ENCODE data around the gene MIER3. TPM values are rescaled to one million over a fixed set of nuclear protein-coding genes. Genes with fewer than 3 reads are reported as not detected.

MIER3 gene
- polyA plus RNA-seq, 1 donor from 2014 or later, result 51.8 TPM

DNA sequence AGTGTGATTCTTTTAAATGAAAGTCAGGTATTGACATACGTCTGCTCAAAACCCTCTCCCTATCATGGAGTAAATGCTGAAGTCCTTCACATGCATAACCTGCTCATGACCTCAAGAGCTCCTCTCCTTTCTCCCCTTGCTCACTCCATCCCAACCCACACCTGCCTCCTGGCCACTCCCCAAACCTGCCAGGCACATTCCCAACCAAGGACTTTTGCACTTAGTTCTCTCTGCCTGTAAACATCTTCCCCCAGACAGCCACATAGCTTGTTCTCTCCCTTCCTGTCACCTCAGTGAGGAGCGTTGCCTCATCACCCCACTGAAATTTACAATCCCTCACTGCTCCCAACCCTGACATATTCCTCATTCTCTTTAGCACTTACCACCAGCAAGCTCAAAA lies 33.9 kb downstream of the MIER3 start:
- Histone ChIP-seq H3K27me3 (ENCODE audit: insufficient read depth, low read depth, low read length) (no peaks in the 10 kb centered on the region), H3K79me2 (replicated peaks; ENCODE audit: insufficient read depth, low read length) (no peaks in the 10 kb centered on the region), H3K9me3 (ENCODE audit: low read length) (no peaks in the 10 kb centered on the region), H3K4me2 (ENCODE audit: low read length) (no peak overlapping the region), H4K20me1 (ENCODE audit: insufficient read depth) (no peaks in the 10 kb centered on the region), H3K27ac (ENCODE audit: low read length) (no peak overlapping the region), H3K4me3 (ENCODE audit: low read length) (no peak overlapping the region), H3F3A (ENCODE audit: insufficient read depth, low read length, poor library complexity, severe bottlenecking) (no peaks in the 10 kb centered on the region), H3K36me3 (ENCODE audit: insufficient read depth, low read length) (peaks cover 2% of the 10 kb centered on the region), H3K9me2 (ENCODE audit: insufficient read depth, low read length) (no peaks in the 10 kb centered on the region), H2AFZ (ENCODE audit: low read depth, low read length) (no peak overlapping the region), H3K9ac (ENCODE audit: low read length) (no peak overlapping the region)
- TF ChIP-seq TAF1 (IDR thresholded peaks at IDR 0.05; ENCODE audit: low read depth) (no peak), SMC3 (conservative IDR thresholded peaks at IDR 0.05; ENCODE audit: poor library complexity) (no peak), EP300 (conservative IDR thresholded peaks at IDR 0.05; ENCODE audit: poor library complexity, severe bottlenecking) (no peak), RAD21 (conservative IDR thresholded peaks at IDR 0.05) (no peak)
- TF ChIP-seq, protein P1, sequence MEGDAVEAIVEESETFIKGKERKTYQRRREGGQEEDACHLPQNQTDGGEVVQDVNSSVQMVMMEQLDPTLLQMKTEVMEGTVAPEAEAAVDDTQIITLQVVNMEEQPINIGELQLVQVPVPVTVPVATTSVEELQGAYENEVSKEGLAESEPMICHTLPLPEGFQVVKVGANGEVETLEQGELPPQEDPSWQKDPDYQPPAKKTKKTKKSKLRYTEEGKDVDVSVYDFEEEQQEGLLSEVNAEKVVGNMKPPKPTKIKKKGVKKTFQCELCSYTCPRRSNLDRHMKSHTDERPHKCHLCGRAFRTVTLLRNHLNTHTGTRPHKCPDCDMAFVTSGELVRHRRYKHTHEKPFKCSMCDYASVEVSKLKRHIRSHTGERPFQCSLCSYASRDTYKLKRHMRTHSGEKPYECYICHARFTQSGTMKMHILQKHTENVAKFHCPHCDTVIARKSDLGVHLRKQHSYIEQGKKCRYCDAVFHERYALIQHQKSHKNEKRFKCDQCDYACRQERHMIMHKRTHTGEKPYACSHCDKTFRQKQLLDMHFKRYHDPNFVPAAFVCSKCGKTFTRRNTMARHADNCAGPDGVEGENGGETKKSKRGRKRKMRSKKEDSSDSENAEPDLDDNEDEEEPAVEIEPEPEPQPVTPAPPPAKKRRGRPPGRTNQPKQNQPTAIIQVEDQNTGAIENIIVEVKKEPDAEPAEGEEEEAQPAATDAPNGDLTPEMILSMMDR (IDR thresholded peaks at IDR 0.05; ENCODE audit: poor library complexity, severe bottlenecking), result no peak

DNA sequence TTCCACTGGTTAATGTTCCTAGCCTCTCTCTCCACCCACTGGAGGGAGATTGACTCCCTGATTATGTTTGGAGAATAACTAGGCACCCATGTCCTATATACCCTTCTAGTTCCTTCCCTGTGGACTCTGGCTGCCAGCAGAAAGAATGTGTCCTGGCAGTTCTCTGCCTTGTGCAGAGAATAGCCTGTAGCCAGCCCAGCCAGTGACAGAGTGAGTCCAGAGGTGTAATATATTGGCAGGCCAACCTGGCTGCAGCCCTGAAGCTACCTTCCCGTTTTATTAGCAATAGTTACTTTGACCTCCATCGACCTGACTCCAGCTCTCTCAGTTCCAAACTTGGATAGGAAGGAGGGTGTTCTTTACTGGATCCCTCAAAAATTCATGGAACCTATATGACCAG lies 34.4 kb downstream of the MIER3 start:
- Histone ChIP-seq H3K27me3 (ENCODE audit: insufficient read depth, low read depth, low read length) (no peaks in the 10 kb centered on the region), H2AFZ (ENCODE audit: low read depth, low read length) (no peak overlapping the region), H3F3A (ENCODE audit: insufficient read depth, low read length, poor library complexity, severe bottlenecking) (no peaks in the 10 kb centered on the region), H3K9ac (ENCODE audit: low read length) (no peak overlapping the region), H3K36me3 (ENCODE audit: insufficient read depth, low read length) (no peaks in the 10 kb centered on the region), H3K9me3 (ENCODE audit: low read length) (no peaks in the 10 kb centered on the region), H3K27ac (ENCODE audit: low read length) (no peak overlapping the region), H4K20me1 (ENCODE audit: insufficient read depth) (no peaks in the 10 kb centered on the region), H3K9me2 (ENCODE audit: insufficient read depth, low read length) (no peaks in the 10 kb centered on the region), H3K4me3 (ENCODE audit: low read length) (no peak overlapping the region), H3K4me2 (ENCODE audit: low read length) (no peak overlapping the region), H3K79me2 (replicated peaks; ENCODE audit: insufficient read depth, low read length) (no peaks in the 10 kb centered on the region)
- TF ChIP-seq, protein P2, sequence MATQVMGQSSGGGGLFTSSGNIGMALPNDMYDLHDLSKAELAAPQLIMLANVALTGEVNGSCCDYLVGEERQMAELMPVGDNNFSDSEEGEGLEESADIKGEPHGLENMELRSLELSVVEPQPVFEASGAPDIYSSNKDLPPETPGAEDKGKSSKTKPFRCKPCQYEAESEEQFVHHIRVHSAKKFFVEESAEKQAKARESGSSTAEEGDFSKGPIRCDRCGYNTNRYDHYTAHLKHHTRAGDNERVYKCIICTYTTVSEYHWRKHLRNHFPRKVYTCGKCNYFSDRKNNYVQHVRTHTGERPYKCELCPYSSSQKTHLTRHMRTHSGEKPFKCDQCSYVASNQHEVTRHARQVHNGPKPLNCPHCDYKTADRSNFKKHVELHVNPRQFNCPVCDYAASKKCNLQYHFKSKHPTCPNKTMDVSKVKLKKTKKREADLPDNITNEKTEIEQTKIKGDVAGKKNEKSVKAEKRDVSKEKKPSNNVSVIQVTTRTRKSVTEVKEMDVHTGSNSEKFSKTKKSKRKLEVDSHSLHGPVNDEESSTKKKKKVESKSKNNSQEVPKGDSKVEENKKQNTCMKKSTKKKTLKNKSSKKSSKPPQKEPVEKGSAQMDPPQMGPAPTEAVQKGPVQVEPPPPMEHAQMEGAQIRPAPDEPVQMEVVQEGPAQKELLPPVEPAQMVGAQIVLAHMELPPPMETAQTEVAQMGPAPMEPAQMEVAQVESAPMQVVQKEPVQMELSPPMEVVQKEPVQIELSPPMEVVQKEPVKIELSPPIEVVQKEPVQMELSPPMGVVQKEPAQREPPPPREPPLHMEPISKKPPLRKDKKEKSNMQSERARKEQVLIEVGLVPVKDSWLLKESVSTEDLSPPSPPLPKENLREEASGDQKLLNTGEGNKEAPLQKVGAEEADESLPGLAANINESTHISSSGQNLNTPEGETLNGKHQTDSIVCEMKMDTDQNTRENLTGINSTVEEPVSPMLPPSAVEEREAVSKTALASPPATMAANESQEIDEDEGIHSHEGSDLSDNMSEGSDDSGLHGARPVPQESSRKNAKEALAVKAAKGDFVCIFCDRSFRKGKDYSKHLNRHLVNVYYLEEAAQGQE (IDR thresholded peaks at IDR 0.05; ENCODE audit: borderline replicate concordance), result no peak
- TF ChIP-seq POLR2AphosphoS5 (IDR thresholded peaks at IDR 0.05) (no peak), MXI1 (conservative IDR thresholded peaks at IDR 0.05; ENCODE audit: poor library complexity, severe bottlenecking) (no peak), EZH2 (IDR thresholded peaks at IDR 0.05; ENCODE audit: borderline replicate concordance, insufficient read depth, low read length, poor library complexity, severe bottlenecking) (no peak), SMC3 (conservative IDR thresholded peaks at IDR 0.05; ENCODE audit: poor library complexity) (no peak), EP300 (conservative IDR thresholded peaks at IDR 0.05; ENCODE audit: poor library complexity, severe bottlenecking) (no peak), TAF1 (IDR thresholded peaks at IDR 0.05; ENCODE audit: low read depth) (no peak), RAD21 (conservative IDR thresholded peaks at IDR 0.05) (no peak)
- TF ChIP-seq, protein P1 (IDR thresholded peaks at IDR 0.05; ENCODE audit: poor library complexity, severe bottlenecking), result no peak
